ENCODE results near the gene ARFRP1. TPM values are rescaled to one million over a fixed set of nuclear protein-coding genes. Genes with fewer than 3 reads are reported as not detected.

ARFRP1 gene
- total RNA-seq, 1 donor from 2014 or later, result 51.0 TPM

- DNase-seq (ENCODE audit: low spot score, unreplicated experiment), result no peak
- Mint-ChIP-seq H3K4me1 (ENCODE audit: low read depth) (no peaks in the 10 kb centered on the region), H3K36me3 (ENCODE audit: insufficient read depth) (peaks cover 4% of the 10 kb centered on the region), H3K9me3 (ENCODE audit: low read depth) (no peaks in the 10 kb centered on the region), H3K27ac (no peak overlapping the region), H3K4me3 (ENCODE audit: low read depth) (no peak overlapping the region), H3K27me3 (no peaks in the 10 kb centered on the region)
- no peak for TF ChIP-seq CTCF (IDR thresholded peaks at IDR 0.05; ENCODE audit: unreplicated experiment)
These were observed 6.8 kb downstream of the ARFRP1 start for GRCh38 chr20:63701051-63701328.

DNA sequence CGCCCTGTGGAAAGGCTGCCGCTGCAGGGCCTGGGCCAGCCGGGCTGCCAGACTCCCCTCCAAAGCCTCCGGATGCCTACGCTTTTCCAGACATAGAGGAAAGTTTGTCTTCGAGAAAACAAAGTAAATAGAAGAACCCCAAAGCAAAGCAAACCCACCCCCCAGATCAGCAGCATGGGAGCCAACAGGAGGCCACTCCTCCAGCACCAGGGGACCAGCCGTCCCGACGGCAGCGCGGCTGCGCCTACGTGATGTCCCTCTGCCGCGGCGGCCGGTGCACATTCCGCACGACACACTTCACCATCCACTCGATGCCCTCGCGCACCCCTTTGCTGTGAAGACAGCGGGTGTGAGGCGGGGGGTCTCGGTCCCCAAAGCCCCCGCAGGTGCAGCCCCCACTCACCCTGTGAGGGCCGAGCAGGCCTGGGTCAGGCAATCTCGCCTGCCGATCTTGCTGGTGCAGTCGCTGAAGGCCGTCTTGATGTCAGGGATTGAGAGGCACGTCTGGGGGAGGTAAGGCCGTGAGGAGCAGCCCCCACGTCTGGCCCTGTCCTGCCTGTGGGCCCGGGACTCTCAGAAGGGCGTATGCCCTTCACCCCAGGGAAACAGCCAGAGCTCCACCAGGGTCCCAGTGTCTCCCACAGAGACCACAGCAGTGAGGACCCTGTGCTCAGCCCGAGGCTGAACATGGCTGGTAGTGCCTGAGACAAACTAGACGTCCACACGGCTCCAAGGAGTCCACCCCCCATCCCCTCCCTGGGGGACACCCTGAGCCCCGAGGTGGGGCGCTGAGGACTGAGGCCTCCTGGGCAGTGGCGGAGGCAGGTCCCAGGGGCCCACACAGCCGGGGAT, 7.4 kb downstream of the ARFRP1 start:
- no peak overlapping the region for H3K4me3 Mint-ChIP-seq (ENCODE audit: low read depth)
- H3K9me3 Mint-ChIP-seq (ENCODE audit: low read depth), result no peaks in the 10 kb centered on the region
- H3K4me1 Mint-ChIP-seq (ENCODE audit: low read depth), result no peaks in the 10 kb centered on the region
- DNase-seq (ENCODE audit: low spot score, unreplicated experiment), result no peak
- peaks cover 3% of the 10 kb centered on the region for H3K36me3 Mint-ChIP-seq (ENCODE audit: insufficient read depth)
- no peak overlapping the region for H3K27ac Mint-ChIP-seq
- no peaks in the 10 kb centered on the region for H3K27me3 Mint-ChIP-seq
- TF ChIP-seq CTCF (IDR thresholded peaks at IDR 0.05; ENCODE audit: unreplicated experiment), result no peak

DNA sequence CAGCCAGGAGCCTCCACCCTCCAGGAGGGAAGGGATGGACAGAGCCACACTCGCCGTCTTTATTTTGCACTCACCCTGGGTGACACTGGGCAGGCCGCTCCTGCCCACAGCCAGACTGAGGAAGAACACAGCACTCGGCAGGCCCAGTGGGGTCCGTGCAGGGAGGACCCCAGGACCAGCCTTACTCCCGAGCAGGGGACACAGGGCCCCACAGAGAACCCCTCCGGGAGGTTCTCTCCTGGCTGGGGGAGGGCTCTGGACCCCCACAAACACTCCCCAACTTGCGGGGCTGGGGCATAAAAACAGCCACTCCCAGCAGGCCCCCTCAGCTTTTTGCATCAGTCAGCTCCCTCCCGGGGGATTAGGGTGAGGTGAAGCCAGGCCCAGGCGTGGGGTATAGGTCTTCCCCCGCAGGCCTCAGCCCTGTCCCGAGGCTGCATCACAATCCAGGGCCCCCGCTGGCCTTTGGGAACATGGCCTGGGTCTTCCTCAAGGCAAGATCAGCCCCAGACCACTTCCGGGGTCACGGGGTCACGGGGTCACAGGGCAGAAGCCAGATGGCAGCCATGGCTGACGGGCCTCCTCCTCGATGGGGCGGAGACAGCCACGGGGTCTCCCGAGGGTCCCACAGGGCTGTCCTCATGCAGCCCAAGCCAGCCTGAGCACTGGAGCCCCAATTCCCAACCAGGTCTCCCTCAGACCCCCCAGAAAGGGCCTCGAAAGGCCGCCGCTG, 8.1 kb downstream of the ARFRP1 start:
- Mint-ChIP-seq H3K4me3 (ENCODE audit: low read depth) (no peak overlapping the region), H3K27ac (no peak overlapping the region)

GRCh38 chr20:63698739-63699465, 8.9 kb downstream of the ARFRP1 start:
- Mint-ChIP-seq H3K4me3 (ENCODE audit: low read depth) (no peak overlapping the region), H3K4me1 (ENCODE audit: low read depth) (no peaks in the 10 kb centered on the region), H3K9me3 (ENCODE audit: low read depth) (no peaks in the 10 kb centered on the region), H3K27ac (no peak overlapping the region), H3K36me3 (ENCODE audit: insufficient read depth) (no peaks in the 10 kb centered on the region), H3K27me3 (no peaks in the 10 kb centered on the region)
- TF ChIP-seq CTCF (IDR thresholded peaks at IDR 0.05; ENCODE audit: unreplicated experiment), result no peak
- no peak for DNase-seq (ENCODE audit: low spot score, unreplicated experiment)

More for the DNA sequence above, 8.1 kb downstream of the ARFRP1 start:
- no peak for DNase-seq (ENCODE audit: low spot score, unreplicated experiment)
- Mint-ChIP-seq H3K27me3 (no peaks in the 10 kb centered on the region), H3K4me1 (ENCODE audit: low read depth) (no peaks in the 10 kb centered on the region), H3K36me3 (ENCODE audit: insufficient read depth) (no peaks in the 10 kb centered on the region), H3K9me3 (ENCODE audit: low read depth) (no peaks in the 10 kb centered on the region)
- TF ChIP-seq CTCF (IDR thresholded peaks at IDR 0.05; ENCODE audit: unreplicated experiment), result no peak

GRCh38 chr20:63697868-63698545, 9.8 kb downstream of the ARFRP1 start:
- DNase-seq (ENCODE audit: low spot score, unreplicated experiment), result no peak
- H3K9me3 Mint-ChIP-seq (ENCODE audit: low read depth), result no peaks in the 10 kb centered on the region
- peaks cover 2% of the 10 kb centered on the region for H3K36me3 Mint-ChIP-seq (ENCODE audit: insufficient read depth)
- H3K27ac Mint-ChIP-seq, result no peak overlapping the region
- TF ChIP-seq CTCF (IDR thresholded peaks at IDR 0.05; ENCODE audit: unreplicated experiment), result no peak
- no peak overlapping the region for H3K4me3 Mint-ChIP-seq (ENCODE audit: low read depth)
- H3K27me3 Mint-ChIP-seq, result no peaks in the 10 kb centered on the region
- no peaks in the 10 kb centered on the region for H3K4me1 Mint-ChIP-seq (ENCODE audit: low read depth)

Data from progenitor cell of endocrine pancreas (in vitro differentiated cells).